HG03135 (cell line): ENCODE measurements around the gene PRKAG2.
"Not testable (repeated sequence)": the region's sequence is repeated elsewhere in the genome, so short reads cannot be mapped to it uniquely, and the experiment has no call there.

Experiments used
- ATAC-seq: cut with Tn5 transposase; IDR thresholded peaks from one replicate; pipeline ENCODE4 v1.9.1; 2021; ENCODE audit warnings: mild to moderate bottlenecking, moderate library complexity; ENCODE audit not compliant: unreplicated experiment

PRKAG2 gene

GRCh38 chr7:151852486-151853396 lies 24.2 kb downstream of the PRKAG2 start:
- no peak for ATAC-seq

- ATAC-seq: no peak
These were observed 25.1 kb downstream of the PRKAG2 start for GRCh38 chr7:151851782-151852181.

- no peak for ATAC-seq
These were observed 25.7 kb downstream of the PRKAG2 start for GRCh38 chr7:151851145-151851751.

GRCh38 chr7:151850491-151851124 lies 26.3 kb downstream of the PRKAG2 start:
- ATAC-seq: no peak

- ATAC-seq: no peak
These were observed 27.0 kb downstream of the PRKAG2 start for GRCh38 chr7:151849879-151850260.

- ATAC-seq: no peak
These were observed 27.7 kb downstream of the PRKAG2 start for GRCh38 chr7:151849008-151849878.

GRCh38 chr7:151847681-151848081 lies 29.2 kb downstream of the PRKAG2 start:
- ATAC-seq: no peak

GRCh38 chr7:151847136-151847535 lies 29.8 kb downstream of the PRKAG2 start:
- no peak for ATAC-seq

- no peak for ATAC-seq
These were observed 31.3 kb downstream of the PRKAG2 start for GRCh38 chr7:151845412-151846205.

GRCh38 chr7:151844825-151845200 lies 32.1 kb downstream of the PRKAG2 start:
- ATAC-seq: no peak

- ATAC-seq: no peak
These were observed 32.7 kb downstream of the PRKAG2 start for GRCh38 chr7:151844071-151844824.

- no peak for ATAC-seq
These were observed 33.7 kb downstream of the PRKAG2 start for GRCh38 chr7:151843181-151843580.

- ATAC-seq: not testable (repeated sequence)
These were observed 35.4 kb downstream of the PRKAG2 start for GRCh38 chr7:151841395-151842051.

- no peak for ATAC-seq
These were observed 36.6 kb downstream of the PRKAG2 start for GRCh38 chr7:151840088-151840910.

- ATAC-seq: no peak
These were observed 37.4 kb downstream of the PRKAG2 start for GRCh38 chr7:151839451-151839921.

- peak; percentile 63 for ATAC-seq
These were observed 38.0 kb downstream of the PRKAG2 start for GRCh38 chr7:151838861-151839381.

GRCh38 chr7:151838072-151838471 lies 38.8 kb downstream of the PRKAG2 start:
- ATAC-seq: no peak
